ENCODE measurements around the gene FAM168A. TPM values are rescaled to one million over a fixed set of nuclear protein-coding genes. Genes with fewer than 3 reads are reported as not detected.

The FAM168A gene
- total and polyA plus RNA-seq, 12 donors = 7.7 to 41.8 (median 35.3) TPM

DNA sequence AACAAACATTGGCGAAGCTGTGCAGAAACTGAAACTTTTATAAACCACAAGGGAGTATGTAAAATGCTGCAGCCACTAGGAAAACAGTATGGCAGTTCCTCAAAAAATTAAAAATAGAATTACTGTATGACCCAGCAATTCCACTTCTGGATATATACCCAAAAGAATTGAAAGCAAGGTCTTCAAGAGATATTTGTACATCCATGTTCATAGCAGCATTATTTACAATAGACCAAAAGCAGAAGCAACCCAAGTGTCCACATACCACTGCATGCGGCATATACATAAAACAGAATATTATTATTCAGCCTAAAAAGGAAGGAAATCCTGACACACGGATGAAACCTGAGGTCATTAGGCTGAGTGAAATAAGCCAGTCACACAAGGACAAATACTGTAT is 135.9 kb downstream of the FAM168A start:
- no peak for DNase-seq
- no peaks in the 10 kb centered on the region for H3K36me3 ChIP-seq (replicated peaks in 1 of 2)
- intact Hi-C loops (cut with DNase I) = no loop called here
- no peaks in the 10 kb centered on the region for H3K9me3 ChIP-seq (replicated peaks in 1 of 3)
- no peak for TF ChIP-seq POLR2A (IDR thresholded peaks at IDR 0.05)
- TF ChIP-seq, protein P1, sequence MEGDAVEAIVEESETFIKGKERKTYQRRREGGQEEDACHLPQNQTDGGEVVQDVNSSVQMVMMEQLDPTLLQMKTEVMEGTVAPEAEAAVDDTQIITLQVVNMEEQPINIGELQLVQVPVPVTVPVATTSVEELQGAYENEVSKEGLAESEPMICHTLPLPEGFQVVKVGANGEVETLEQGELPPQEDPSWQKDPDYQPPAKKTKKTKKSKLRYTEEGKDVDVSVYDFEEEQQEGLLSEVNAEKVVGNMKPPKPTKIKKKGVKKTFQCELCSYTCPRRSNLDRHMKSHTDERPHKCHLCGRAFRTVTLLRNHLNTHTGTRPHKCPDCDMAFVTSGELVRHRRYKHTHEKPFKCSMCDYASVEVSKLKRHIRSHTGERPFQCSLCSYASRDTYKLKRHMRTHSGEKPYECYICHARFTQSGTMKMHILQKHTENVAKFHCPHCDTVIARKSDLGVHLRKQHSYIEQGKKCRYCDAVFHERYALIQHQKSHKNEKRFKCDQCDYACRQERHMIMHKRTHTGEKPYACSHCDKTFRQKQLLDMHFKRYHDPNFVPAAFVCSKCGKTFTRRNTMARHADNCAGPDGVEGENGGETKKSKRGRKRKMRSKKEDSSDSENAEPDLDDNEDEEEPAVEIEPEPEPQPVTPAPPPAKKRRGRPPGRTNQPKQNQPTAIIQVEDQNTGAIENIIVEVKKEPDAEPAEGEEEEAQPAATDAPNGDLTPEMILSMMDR (IDR thresholded peaks at IDR 0.05) = no peak
- peak overlapping the region in 1 of 5 donors; percentile 65 for H3K27ac ChIP-seq
- no peak overlapping the region for H3K4me3 ChIP-seq
- peaks cover 0 to 33% of the 10 kb centered on the region in 2 donors for H3K4me1 ChIP-seq (replicated peaks in 1 of 2)
- H3K27me3 ChIP-seq = no peaks in the 10 kb centered on the region
- 66 to 80% (median 70%) methylated on average over 3 of the region's 3 CpGs for WGBS, 4 donors

DNA sequence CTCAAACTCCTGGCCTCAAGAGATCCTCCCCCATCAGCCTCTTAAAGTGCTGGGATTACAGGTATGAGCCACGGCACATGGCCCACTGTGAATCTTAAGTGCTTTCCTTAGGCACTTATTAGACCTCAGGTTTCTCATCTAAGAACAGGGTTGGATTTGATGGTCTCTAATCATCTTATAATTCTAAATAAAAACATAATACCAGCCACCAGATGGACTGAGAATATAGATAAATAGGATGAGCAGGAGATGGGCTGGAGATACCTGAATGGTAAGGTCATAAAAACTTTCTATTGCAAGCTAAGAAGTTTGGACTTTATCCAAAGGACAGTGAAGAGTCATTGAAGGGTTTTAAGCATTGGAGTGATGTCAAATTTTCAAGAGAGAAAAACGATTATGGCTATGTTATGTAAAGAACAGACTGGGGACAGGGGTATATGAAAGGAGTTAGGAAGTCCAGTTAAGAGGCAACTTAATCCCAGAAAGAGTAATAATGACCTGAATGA is 136.5 kb downstream of the FAM168A start:
- 50 to 54% (median 52%) methylated on average over 2 of the region's 2 CpGs for WGBS, 4 donors
- no peak overlapping the region for H3K4me3 ChIP-seq

DNA sequence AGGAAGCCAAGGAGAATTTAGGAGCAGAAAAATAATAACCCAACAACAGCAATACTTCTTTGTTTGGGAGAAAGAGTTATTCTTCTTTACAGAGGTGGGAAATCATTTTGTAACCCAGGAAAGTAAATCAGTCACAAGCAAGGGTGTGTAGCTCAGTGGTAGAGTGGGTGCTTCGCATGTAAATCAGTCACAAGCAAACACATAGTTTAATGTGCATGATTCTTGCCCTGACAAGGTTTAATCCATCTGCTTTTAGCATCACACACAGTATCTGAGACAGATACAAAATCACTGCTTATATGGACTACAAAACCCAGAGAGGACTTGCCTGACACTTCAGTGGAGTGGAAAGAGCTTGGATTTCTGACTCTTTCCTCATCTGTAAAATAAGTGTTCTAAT is 139.7 kb downstream of the FAM168A start:
- Histone ChIP-seq H3K27me3 (no peaks in the 10 kb centered on the region), H3K27ac (no peak overlapping the region), H3K36me3 (replicated peaks in 1 of 2) (no peaks in the 10 kb centered on the region), H3K4me3 (no peak overlapping the region), H3K4me1 (replicated peaks in 1 of 2) (peaks cover 0 to 25% of the 10 kb centered on the region in 2 donors), H3K9me3 (replicated peaks in 1 of 3) (no peaks in the 10 kb centered on the region)
- no peak for TF ChIP-seq POLR2A (IDR thresholded peaks at IDR 0.05)
- TF ChIP-seq, protein P1 (IDR thresholded peaks at IDR 0.05) = no peak
- WGBS, 4 donors = 89 to 100% (median 96%) methylated on average over 1 of the region's 1 CpG
- intact Hi-C loops (cut with DNase I) = no loop called here
- no peak for DNase-seq

More for the DNA sequence above, 136.5 kb downstream of the FAM168A start:
- H3K9me3 ChIP-seq (replicated peaks in 1 of 3) = no peaks in the 10 kb centered on the region
- H3K27ac ChIP-seq = no peak overlapping the region
- DNase-seq = no peak
- H3K4me1 ChIP-seq (replicated peaks in 1 of 2) = peaks cover 0 to 27% of the 10 kb centered on the region in 2 donors
- intact Hi-C loops (cut with DNase I) = no loop called here
- H3K27me3 ChIP-seq = no peaks in the 10 kb centered on the region
- no peak for TF ChIP-seq POLR2A (IDR thresholded peaks at IDR 0.05)
- no peaks in the 10 kb centered on the region for H3K36me3 ChIP-seq (replicated peaks in 1 of 2)

DNA sequence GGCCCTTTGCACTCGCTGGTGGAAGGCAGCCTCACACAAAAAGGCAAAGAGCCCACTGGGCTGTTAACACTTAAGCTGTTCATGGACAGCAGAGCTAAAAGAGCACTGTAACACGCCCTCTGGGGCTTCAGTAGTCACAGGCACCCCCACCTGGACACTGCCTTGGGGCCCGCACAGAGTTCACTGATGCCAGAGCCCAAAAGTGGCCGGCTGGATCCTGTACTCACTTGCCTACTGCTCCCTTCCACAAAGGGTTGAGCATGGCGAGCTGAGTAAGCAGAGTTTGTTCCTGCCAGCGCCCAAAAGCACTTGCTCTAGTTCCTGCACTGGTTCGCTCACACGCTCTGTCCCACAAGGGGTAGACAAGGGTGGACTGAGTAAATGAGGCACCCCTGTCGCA is 142.9 kb downstream of the FAM168A start:
- no peaks in the 10 kb centered on the region for H3K36me3 ChIP-seq (replicated peaks in 1 of 2)
- peak in 2 of 7 donors; percentile 19 to 20 for DNase-seq
- no peak overlapping the region for H3K4me3 ChIP-seq
- H3K9me3 ChIP-seq (replicated peaks in 1 of 3) = no peaks in the 10 kb centered on the region
- H3K27ac ChIP-seq = no peak overlapping the region
- intact Hi-C loops (cut with DNase I) = no loop called here
- peaks cover 0 to 12% of the 10 kb centered on the region in 2 donors for H3K4me1 ChIP-seq (replicated peaks in 1 of 2)
- H3K27me3 ChIP-seq = no peaks in the 10 kb centered on the region
- 82 to 94% (median 91%) methylated on average over 6 to 9 of the region's 9 CpGs for WGBS, 4 donors
- TF ChIP-seq POLR2A (IDR thresholded peaks at IDR 0.05) = no peak
- TF ChIP-seq, protein P1 (IDR thresholded peaks at IDR 0.05) = no peak

DNA sequence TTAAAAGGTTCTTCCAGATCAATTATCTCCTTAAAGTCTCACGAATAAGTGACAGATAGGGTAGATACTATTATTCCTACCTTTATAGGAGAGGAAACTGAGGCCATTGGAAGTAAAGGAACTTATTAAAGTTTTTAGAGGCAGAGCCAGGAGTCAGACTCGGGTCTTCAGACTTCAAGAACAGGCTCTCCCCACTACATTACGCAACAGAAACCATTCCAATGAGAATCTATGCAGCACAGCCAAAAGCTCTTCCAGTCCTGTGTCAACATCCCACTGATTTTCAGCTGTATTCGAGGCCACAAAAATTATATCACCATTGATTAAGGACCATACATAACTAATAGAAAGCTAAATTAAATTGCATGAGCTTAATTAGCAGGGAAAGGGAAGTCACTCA is 144.3 kb downstream of the FAM168A start:
- intact Hi-C loops (cut with DNase I) = no loop called here
- WGBS, 4 donors = 79 to 83% (median 81%) methylated on average over 4 of the region's 4 CpGs
- no peak overlapping the region for H3K27ac ChIP-seq

More for the DNA sequence above, 144.3 kb downstream of the FAM168A start:
- peaks cover 0 to 9% of the 10 kb centered on the region in 2 donors for H3K4me1 ChIP-seq (replicated peaks in 1 of 2)
- DNase-seq = no peak
- H3K4me3 ChIP-seq = no peak overlapping the region
- H3K27me3 ChIP-seq = no peaks in the 10 kb centered on the region
- H3K9me3 ChIP-seq (replicated peaks in 1 of 3) = no peaks in the 10 kb centered on the region
- no peaks in the 10 kb centered on the region for H3K36me3 ChIP-seq (replicated peaks in 1 of 2)
- no peak for TF ChIP-seq POLR2A (IDR thresholded peaks at IDR 0.05)
- TF ChIP-seq, protein P1 (IDR thresholded peaks at IDR 0.05) = no peak
